K562 (cell line): ENCODE data around the gene CDK4. TPM values are rescaled to one million over a fixed set of nuclear protein-coding genes. Genes with fewer than 3 reads are reported as not detected.

Experiments
- C11orf30 ChIP-seq: fragments of 450-650 bp; IDR thresholded peaks from 2 replicates; pipeline ENCODE4 v1.6.1; 2016; ENCODE audit warnings: low read depth, mild to moderate bottlenecking
- CREB3L1 ChIP-seq: fragments of 450-650 bp; IDR thresholded peaks from 2 replicates; pipeline ENCODE4 v1.6.1; 2014; ENCODE audit warnings: low read depth, mild to moderate bottlenecking, moderate library complexity, borderline replicate concordance
- CREM ChIP-seq: IDR thresholded peaks from 2 replicates; pipeline ENCODE4 v1.6.1; 2014; ENCODE audit warnings: antibody characterized with exemption, low read depth
- CTBP1 ChIP-seq: fragments of 450-650 bp; IDR thresholded peaks from 2 replicates; pipeline ENCODE4 v1.6.1; 2016; ENCODE audit warnings: borderline replicate concordance
- ESRRA ChIP-seq: fragments of 450-650 bp; IDR thresholded peaks from 2 replicates; pipeline ENCODE4 v1.6.1; 2014; ENCODE audit warnings: low read depth, mild to moderate bottlenecking, moderate library complexity, borderline replicate concordance
- HIVEP1 ChIP-seq: fragments of 250-450 bp; sonication (Bioruptor Pico); IDR thresholded peaks from 2 replicates; pipeline ENCODE4 v1.4.0; 2020; ENCODE audit warnings: mild to moderate bottlenecking
- JUND ChIP-seq, 2 experiments: IDR thresholded peaks; 2 replicates in 1 of 2; 3 replicates in 1 of 2; pipeline ENCODE4 v1.6.1; 2011; ENCODE audit warnings: borderline replicate concordance in 2 of 2, low read depth in 2 of 2, low read length in 2 of 2, improper control_type of control experiment in 1 of 2, missing biosample characterization in 1 of 2, missing genetic modification characterization in 1 of 2, missing genetic modification reagents in 1 of 2
- KAT8 ChIP-seq: fragments of 450-650 bp; IDR thresholded peaks from 2 replicates; pipeline ENCODE4 v1.6.1; 2016; ENCODE audit warnings: low read depth, mild to moderate bottlenecking
- KLF6 ChIP-seq: fragments of 250-450 bp; sonication (Bioruptor Pico); IDR thresholded peaks from 2 replicates; pipeline ENCODE4 v1.4.0; 2020; ENCODE audit warnings: mild to moderate bottlenecking, moderate library complexity, borderline replicate concordance
- MAFK ChIP-seq: IDR thresholded peaks from 2 replicates; pipeline ENCODE4 v1.6.1; 2011; ENCODE audit warnings: low read length, improper control_type of control experiment
- MCM3 ChIP-seq: fragments of 450-650 bp; IDR thresholded peaks from 2 replicates; pipeline ENCODE4 v1.6.1; 2016
- NCOR1 ChIP-seq: fragments of 450-650 bp; IDR thresholded peaks from 2 replicates; pipeline ENCODE4 v1.6.1; 2016; ENCODE audit warnings: mild to moderate bottlenecking, moderate library complexity
- POLR3A ChIP-seq: IDR thresholded peaks from 2 replicates; pipeline ENCODE4 v1.6.1; 2011; ENCODE audit warnings: borderline replicate concordance, mild to moderate bottlenecking, moderate library complexity; ENCODE audit not compliant: insufficient read length, insufficient read depth; ENCODE audit errors: extremely low read depth
- RBM15 ChIP-seq: fragments of 200-400 bp; formaldehyde crosslinking; IDR thresholded peaks from 2 replicates; pipeline ENCODE4 v1.6.1; 2018; ENCODE audit warnings: mild to moderate bottlenecking, low read length, moderate library complexity; ENCODE audit not compliant: insufficient read depth
- SMAD2 ChIP-seq: fragments of 150-350 bp; IDR thresholded peaks from 2 replicates; pipeline ENCODE4 v1.6.1; 2014; ENCODE audit warnings: low read depth, mild to moderate bottlenecking, low read length
- SMARCC2 ChIP-seq: fragments of 450-650 bp; IDR thresholded peaks from 2 replicates; pipeline ENCODE4 v1.6.1; 2017; ENCODE audit warnings: antibody characterized with exemption, moderate library complexity, mild to moderate bottlenecking, low read depth
- SREBF2 ChIP-seq: sonication (generic); formaldehyde crosslinking; IDR thresholded peaks from 2 replicates; pipeline ENCODE4 v1.4.0; 2020; ENCODE audit warnings: mild to moderate bottlenecking, missing genetic modification reagents
- THRB ChIP-seq: fragments of 450-650 bp; formaldehyde crosslinking; conservative IDR thresholded peaks from 2 replicates; pipeline ENCODE4 v1.4.0; 2022; ENCODE audit warnings: mild to moderate bottlenecking, missing genetic modification characterization
- ZBTB17 ChIP-seq: fragments of 450-650 bp; formaldehyde crosslinking; IDR thresholded peaks from 2 replicates; pipeline ENCODE4 v1.4.0; 2020; ENCODE audit warnings: mild to moderate bottlenecking
- ZNF212 ChIP-seq: fragments of 450-650 bp; formaldehyde crosslinking; IDR thresholded peaks from 2 replicates; pipeline ENCODE4 v1.4.0; 2020; ENCODE audit warnings: mild to moderate bottlenecking
- ZNF232 ChIP-seq: sonication (generic); formaldehyde crosslinking; IDR thresholded peaks from 2 replicates; pipeline ENCODE4 v1.8.0; 2022; ENCODE audit warnings: mild to moderate bottlenecking, missing genetic modification reagents
- ZNF282 ChIP-seq: sonication (generic); formaldehyde crosslinking; IDR thresholded peaks from 2 replicates; pipeline ENCODE4 v1.8.1; 2023; ENCODE audit warnings: missing genetic modification reagents
- ZNF3 ChIP-seq: fragments of 250-450 bp; sonication (Bioruptor Pico); IDR thresholded peaks from 2 replicates; pipeline ENCODE4 v1.5.0; 2021; ENCODE audit warnings: mild to moderate bottlenecking, moderate library complexity
- ZNF511 ChIP-seq: sonication (generic); formaldehyde crosslinking; IDR thresholded peaks from 2 replicates; pipeline ENCODE4 v1.8.0; 2022; ENCODE audit warnings: mild to moderate bottlenecking, missing genetic modification reagents
- polyA plus RNA-seq, 8 experiments: library from polyadenylated mRNA; depleted of rRNA in 4 of 8; stranded (reverse) in 5 of 8; unstranded in 3 of 8; fragments of >200 nt; fragmentation: Nextera tagmentation in 2 of 8; fragmentation: Illumina TruSeq in 1 of 8; extraction: Ambion mirVana in 2 of 8; extraction: Trizol in 1 of 8; gene quantifications; 2 replicates each; pipeline versions ENCODE4 v1.2.1 to v1.2.3, GENCODE V29; 2011 to 2014; ENCODE audit warnings: inconsistent platforms in 1 of 8, missing spikeins in 1 of 8
- total RNA-seq, 7 experiments: library from RNA; depleted of rRNA in 6 of 7; stranded (reverse); fragments of >200 nt in 6 of 7; fragmentation: Illumina TruSeq in 2 of 7; extraction: Trizol in 2 of 7; gene quantifications; 2 replicates each; pipeline versions ENCODE4 v1.2.1 to v1.2.3, GENCODE V29; 2011 to 2021; ENCODE audit warnings: low replicate concordance in 1 of 7
- TF ChIP-seq, protein P1 (sequence below): fragments of 450-650 bp; IDR thresholded peaks from one replicate; pipeline ENCODE4 v1.6.1; 2018; ENCODE audit warnings: mild to moderate bottlenecking, moderate library complexity; ENCODE audit not compliant: partially characterized antibody
- TF ChIP-seq, protein P2 (sequence below): sonication (generic); formaldehyde crosslinking; IDR thresholded peaks from 2 replicates; pipeline ENCODE4 v1.9.0; 2022; ENCODE audit warnings: mild to moderate bottlenecking, missing genetic modification reagents

The CDK4 gene
- total and polyA plus RNA-seq, 9 of the 15 experiments (the other 6 are each of a cell fraction or from before 2014, with no cell fraction given), result 37.8 to 436 (median 238) TPM

- TF ChIP-seq HIVEP1 (no peak), ESRRA (no peak), POLR3A (no peak), SREBF2 (no peak), SMAD2 (no peak), SMARCC2 (no peak), C11orf30 (no peak), CREM (0 out of 2 replicates have a peak, but pooled peaks have one; percentile 3), ZNF282 (no peak), MAFK (no peak), ZNF511 (CRISPR knock-in tag) (no peak), ZBTB17 (CRISPR knock-in tag) (peak; percentile 60; the same call in 1 of the 2 replicates), JUND (IDR thresholded peaks at IDR 0.05; ENCODE audit: borderline replicate concordance, low read depth, low read length) (no peak), JUND (tag; IDR thresholded peaks at IDR 0.05; ENCODE audit: borderline replicate concordance, low read depth, low read length) (no peak), CREB3L1 (no peak), ZNF232 (CRISPR knock-in tag) (0 out of 2 replicates have a peak, but pooled peaks have one; percentile 43), KLF6 (no peak), ZNF212 (CRISPR knock-in tag) (no peak), CTBP1 (no peak), KAT8 (no peak), ZNF3 (CRISPR knock-in tag) (no peak), RBM15 (no peak), MCM3 (no peak), THRB (CRISPR knock-in tag) (peak; percentile 4; the same call in 1 of the 2 replicates), NCOR1 (no peak; the same call in 1 of the 2 replicates)
- TF ChIP-seq, protein P1, sequence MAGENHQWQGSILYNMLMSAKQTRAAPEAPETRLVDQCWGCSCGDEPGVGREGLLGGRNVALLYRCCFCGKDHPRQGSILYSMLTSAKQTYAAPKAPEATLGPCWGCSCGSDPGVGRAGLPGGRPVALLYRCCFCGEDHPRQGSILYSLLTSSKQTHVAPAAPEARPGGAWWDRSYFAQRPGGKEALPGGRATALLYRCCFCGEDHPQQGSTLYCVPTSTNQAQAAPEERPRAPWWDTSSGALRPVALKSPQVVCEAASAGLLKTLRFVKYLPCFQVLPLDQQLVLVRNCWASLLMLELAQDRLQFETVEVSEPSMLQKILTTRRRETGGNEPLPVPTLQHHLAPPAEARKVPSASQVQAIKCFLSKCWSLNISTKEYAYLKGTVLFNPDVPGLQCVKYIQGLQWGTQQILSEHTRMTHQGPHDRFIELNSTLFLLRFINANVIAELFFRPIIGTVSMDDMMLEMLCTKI, result no peak
- TF ChIP-seq, protein P2, sequence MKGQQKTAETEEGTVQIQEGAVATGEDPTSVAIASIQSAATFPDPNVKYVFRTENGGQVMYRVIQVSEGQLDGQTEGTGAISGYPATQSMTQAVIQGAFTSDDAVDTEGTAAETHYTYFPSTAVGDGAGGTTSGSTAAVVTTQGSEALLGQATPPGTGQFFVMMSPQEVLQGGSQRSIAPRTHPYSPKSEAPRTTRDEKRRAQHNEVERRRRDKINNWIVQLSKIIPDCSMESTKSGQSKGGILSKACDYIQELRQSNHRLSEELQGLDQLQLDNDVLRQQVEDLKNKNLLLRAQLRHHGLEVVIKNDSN, result no peak
These were observed 6.6 kb downstream of the CDK4 start (continued) for GRCh38 chr12:57745485-57745881.
